HepG2 (cell line): ENCODE results near the gene MORN5. TPM values are rescaled to one million over a fixed set of nuclear protein-coding genes. Genes with fewer than 3 reads are reported as not detected.

Experiments used
- ATAC-seq: fragments of 200-7000 bp; cut with Tn5 transposase; 3 replicates; pipeline ENCODE4 v1.9.1; 2020; ENCODE audit warnings: mild to moderate bottlenecking, moderate library complexity
- BruUV-seq: library from RNA; stranded (reverse); fragments of 400-500 nt; replicated peaks from 2 replicates; lab custom pipeline; 2021; lab: Mats Ljungman, UMichigan
- CTCF ChIA-PET: fragments of 300-600 bp; formaldehyde crosslinking; extraction: SDS; loops from one replicate; lab custom pipeline; 2021; ENCODE audit warnings: low total read pairs, inconsistent platforms, low intra/inter-chr PET ratio; lab: Yijun Ruan, JAX
- POLR2A ChIA-PET: fragments of 350-600 bp; sonication (Branson Sonifier 250); formaldehyde crosslinking; loops from one replicate; lab custom pipeline; 2020; ENCODE audit warnings: antibody characterized with exemption, inconsistent platforms; lab: Yijun Ruan, JAX
- DNase-seq: peaks from one replicate; pipeline ENCODE4 v3.0.0-alpha.2; 2015; ENCODE audit warnings: low spot score
- FAIRE-seq: peaks from 3 replicates; lab custom pipeline; 2011; peaks lifted over from hg19 to GRCh38; lab: Jason Lieb, UNC
- H2AFZ ChIP-seq: one replicate; pipeline ENCODE4 v1.6.1; 2011; ENCODE audit warnings: low read length, inconsistent platforms
- H3K27ac ChIP-seq: fragments of 300-600 bp; 3 replicates; pipeline ENCODE4 v1.8.0; 2011; ENCODE audit warnings: mixed run types, mild to moderate bottlenecking, mixed read lengths, low read length, inconsistent platforms; ENCODE audit not compliant: insufficient read depth; ENCODE audit errors: extremely low read length
- H3K27me3 ChIP-seq, 2 experiments: fragments of 200-600 bp in 1 of 2; 2 replicates in 1 of 2; 3 replicates in 1 of 2; pipeline versions ENCODE4 v1.6.0 to v1.8.0; 2011; ENCODE audit warnings: low read length in 2 of 2, mild to moderate bottlenecking in 2 of 2, moderate library complexity in 2 of 2, inconsistent platforms in 1 of 2; ENCODE audit not compliant: insufficient read depth in 2 of 2, control insufficient read depth in 1 of 2
- H3K36me3 ChIP-seq, 2 experiments: fragments of 200-600 bp in 1 of 2; replicated peaks in 1 of 2; 2 replicates in 1 of 2; 3 replicates in 1 of 2; pipeline versions ENCODE4 v1.5.1 to v1.8.0; 2011; ENCODE audit warnings: low read length in 2 of 2, inconsistent platforms in 1 of 2; ENCODE audit not compliant: insufficient read depth in 2 of 2, control insufficient read depth in 1 of 2
- H3K4me1 ChIP-seq: 2 replicates; pipeline ENCODE4 v1.5.1; 2012; ENCODE audit warnings: low read length, inconsistent platforms; ENCODE audit not compliant: insufficient read depth
- H3K4me2 ChIP-seq: 2 replicates; pipeline ENCODE4 v1.6.0; 2011; ENCODE audit warnings: low read depth, low read length, inconsistent platforms
- H3K4me3 ChIP-seq, 3 experiments: fragments of 200-600 bp in 1 of 3; sonication (generic), shearing (Covaris generic) in 1 of 3; replicated peaks in 1 of 3; 2 replicates each; pipeline ENCODE4 v1.5.1; 2011 to 2016; ENCODE audit warnings: low read length in 3 of 3, inconsistent platforms in 2 of 3, low read depth in 2 of 3, mild to moderate bottlenecking in 2 of 3, control low read depth in 1 of 3, mixed read lengths in 1 of 3; ENCODE audit not compliant: insufficient read depth in 1 of 3
- H3K79me2 ChIP-seq: one replicate; pipeline ENCODE4 v1.6.1; 2011; ENCODE audit warnings: low read length, inconsistent platforms; ENCODE audit not compliant: insufficient read depth
- H3K9ac ChIP-seq: 2 replicates; pipeline ENCODE4 v1.6.0; 2011; ENCODE audit warnings: mild to moderate bottlenecking, low read depth, low read length, inconsistent platforms; ENCODE audit not compliant: insufficient read depth
- H3K9me3 ChIP-seq: 2 replicates; pipeline ENCODE4 v1.5.1; 2012; ENCODE audit warnings: mild to moderate bottlenecking, low read length
- H4K20me1 ChIP-seq: 2 replicates; pipeline ENCODE4 v1.6.0; 2011; ENCODE audit warnings: inconsistent platforms, mild to moderate bottlenecking, low read length, moderate library complexity; ENCODE audit not compliant: insufficient read depth
- HNF4G ChIP-seq, 2 experiments: sonication (generic) in 1 of 2; formaldehyde crosslinking in 1 of 2; IDR thresholded peaks; 2 replicates each; pipeline versions ENCODE4 v1.4.0 to v1.6.1; 2011 to 2020; ENCODE audit warnings: borderline replicate concordance in 2 of 2, low read depth in 2 of 2, mild to moderate bottlenecking in 2 of 2, low read length in 1 of 2, missing genetic modification reagents in 1 of 2, moderate library complexity in 1 of 2
- RFX1 ChIP-seq: fragments of 450-650 bp; IDR thresholded peaks from 2 replicates; pipeline ENCODE4 v1.6.1; 2017
- TBP ChIP-seq: sonication (generic); formaldehyde crosslinking; IDR thresholded peaks from 2 replicates; pipeline ENCODE4 v1.5.0; 2020; ENCODE audit warnings: missing genetic modification reagents
- YEATS2 ChIP-seq: sonication (generic); formaldehyde crosslinking; IDR thresholded peaks from 2 replicates; pipeline ENCODE4 v1.4.0; 2020; ENCODE audit warnings: missing genetic modification reagents, borderline replicate concordance
- ZNF780A ChIP-seq: sonication (generic); formaldehyde crosslinking; IDR thresholded peaks from 2 replicates; pipeline ENCODE4 v1.8.0; 2022; ENCODE audit warnings: mild to moderate bottlenecking, missing genetic modification reagents, moderate library complexity
- WGBS: methylation state at CpG from one replicate; pipeline ENCODE4 v1.1.6; 2017; ENCODE audit warnings: low lambda C conversion rate; 5-methylcytosine and 5-hydroxymethylcytosine counted together
- in situ Hi-C: cut with HindIII; loops from 2 replicates; pipeline ENCODE4 v1.10.0; 2017; ENCODE audit warnings: low pct_unique_long_range_greater_than_20kb; ENCODE audit not compliant: extremely low pct_ligation_motif_present
- intact Hi-C: fragments of 100-400 bp; cut with micrococcal nuclease; formaldehyde crosslinking; loops from one replicate; pipeline ENCODE4 v1.10.0; 2022; ENCODE audit not compliant: unreplicated experiment
- polyA plus RNA-seq, 8 experiments: library from polyadenylated mRNA; depleted of rRNA in 3 of 8; stranded (reverse) in 7 of 8; unstranded in 1 of 8; fragments of >200 nt; fragmentation: Illumina TruSeq in 4 of 8; extraction: Trizol in 4 of 8; gene quantifications; 2 replicates each; pipeline versions ENCODE4 v1.2.1 to v1.2.3, GENCODE V29; 2011 to 2016; ENCODE audit warnings: low read depth in 4 of 8, missing spikeins in 1 of 8, mixed read lengths in 1 of 8; ENCODE audit not compliant: insufficient read depth in 1 of 8
- total RNA-seq, 5 experiments: library from RNA; depleted of rRNA; stranded (reverse); fragments of >200 nt; fragmentation: Illumina TruSeq; extraction: Trizol; gene quantifications; 2 replicates each; pipeline ENCODE4 v1.2.3, GENCODE V29; 2016; ENCODE audit warnings: low read depth in 1 of 5
- TF ChIP-seq, protein P1 (sequence below): sonication (generic); formaldehyde crosslinking; IDR thresholded peaks from 2 replicates; pipeline ENCODE4 v1.4.0; 2020; ENCODE audit warnings: missing genetic modification reagents

Gene MORN5
- total and polyA plus RNA-seq, 2 of the 13 experiments (the other 11 are each of a cell fraction or from before 2014, with no cell fraction given) = not detected

DNA sequence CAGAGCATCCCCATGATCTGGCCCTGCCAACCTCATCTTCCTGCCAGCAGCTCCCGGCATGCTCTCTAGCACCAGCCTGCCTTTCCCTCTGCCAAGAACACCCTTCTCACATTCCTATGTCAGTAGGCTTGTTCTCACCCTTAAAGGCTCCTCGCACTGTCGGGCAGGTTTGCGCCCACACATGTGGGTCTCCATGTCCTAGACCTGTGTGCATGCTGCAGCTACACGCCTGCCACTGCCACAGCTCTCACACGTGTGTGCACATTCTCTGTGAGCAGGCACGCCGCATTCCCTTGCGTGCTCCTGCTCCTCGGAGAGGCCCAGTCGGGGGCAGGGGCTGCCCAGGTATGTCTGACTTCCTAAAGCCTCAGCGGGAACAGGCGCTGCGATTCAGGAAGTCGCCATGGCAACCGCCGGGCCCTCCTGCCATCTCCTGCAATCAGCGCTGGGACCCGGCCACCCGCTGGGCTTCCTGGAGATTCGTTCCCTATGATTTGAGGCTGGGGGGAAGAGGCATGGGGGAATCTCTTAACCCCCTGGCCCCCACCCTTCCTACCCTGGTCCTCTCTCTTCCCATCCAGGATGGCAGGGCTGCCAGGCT, 28.2 kb upstream of the MORN5 start:
- peak; percentile 24; the same call in 1 of the 2 replicates for TF ChIP-seq RFX1
- TF ChIP-seq TBP = no peak
- Histone ChIP-seq H3K79me2 (no peaks in the 10 kb centered on the region), H3K4me1 (peaks cover 36% of the 10 kb centered on the region), H4K20me1 (no peaks in the 10 kb centered on the region), H3K36me3 (no peaks in the 10 kb centered on the region), H2AFZ (no peak overlapping the region), H3K27me3 (peaks cover 0 to 15% of the 10 kb centered on the region in 2 experiments; a peak in 1 of 5 replicates), H3K9me3 (no peaks in the 10 kb centered on the region), H3K4me2 (peak overlapping the region; percentile 16; the same call in 1 of the 2 replicates), H3K9ac (no peak overlapping the region), H3K27ac (no peak overlapping the region), H3K4me3 (no peak overlapping the region; a peak in 1 of 6 replicates)
- intact Hi-C loops = no loop called here
- ChIA-PET POLR2A (no interaction called here), CTCF (no interaction called here)
- 44% methylated on average over 13 of the region's 21 CpGs for WGBS
- ATAC-seq (no peak; the same call in 2 of the 3 replicates), FAIRE-seq (no peak), DNase-seq (no peak)
- in situ Hi-C loops = no loop called here
- BruUV-seq = no TSS peak

GRCh38 chr9:122132539-122132938, 27.2 kb upstream of the MORN5 start:
- no peaks in the 10 kb centered on the region for H3K9me3 ChIP-seq
- ChIA-PET CTCF (no interaction called here), POLR2A (no interaction called here)
- no peak overlapping the region for H3K9ac ChIP-seq
- H3K27me3 ChIP-seq = peaks cover 0 to 15% of the 10 kb centered on the region in 2 experiments; a peak in 1 of 5 replicates
- ATAC-seq (no peak; the same call in 2 of the 3 replicates), FAIRE-seq (no peak), DNase-seq (no peak)
- H4K20me1 ChIP-seq = no peaks in the 10 kb centered on the region
- intact Hi-C loops (no loop called here), in situ Hi-C loops (no loop called here)
- H3K27ac ChIP-seq = no peak overlapping the region
- H3K79me2 ChIP-seq = no peaks in the 10 kb centered on the region
- H3K4me3 ChIP-seq = no peak overlapping the region
- 0% methylated on average over 2 of the region's 4 CpGs for WGBS
- no TSS peak for BruUV-seq
- no peaks in the 10 kb centered on the region for H3K36me3 ChIP-seq
- TF ChIP-seq HNF4G (IDR thresholded peaks at IDR 0.05; ENCODE audit: borderline replicate concordance, low read depth, low read length) = no peak
- no peak for TF ChIP-seq HNF4G (CRISPR knock-in tag; IDR thresholded peaks at IDR 0.05; ENCODE audit: borderline replicate concordance, low read depth)
- TF ChIP-seq, protein P1, sequence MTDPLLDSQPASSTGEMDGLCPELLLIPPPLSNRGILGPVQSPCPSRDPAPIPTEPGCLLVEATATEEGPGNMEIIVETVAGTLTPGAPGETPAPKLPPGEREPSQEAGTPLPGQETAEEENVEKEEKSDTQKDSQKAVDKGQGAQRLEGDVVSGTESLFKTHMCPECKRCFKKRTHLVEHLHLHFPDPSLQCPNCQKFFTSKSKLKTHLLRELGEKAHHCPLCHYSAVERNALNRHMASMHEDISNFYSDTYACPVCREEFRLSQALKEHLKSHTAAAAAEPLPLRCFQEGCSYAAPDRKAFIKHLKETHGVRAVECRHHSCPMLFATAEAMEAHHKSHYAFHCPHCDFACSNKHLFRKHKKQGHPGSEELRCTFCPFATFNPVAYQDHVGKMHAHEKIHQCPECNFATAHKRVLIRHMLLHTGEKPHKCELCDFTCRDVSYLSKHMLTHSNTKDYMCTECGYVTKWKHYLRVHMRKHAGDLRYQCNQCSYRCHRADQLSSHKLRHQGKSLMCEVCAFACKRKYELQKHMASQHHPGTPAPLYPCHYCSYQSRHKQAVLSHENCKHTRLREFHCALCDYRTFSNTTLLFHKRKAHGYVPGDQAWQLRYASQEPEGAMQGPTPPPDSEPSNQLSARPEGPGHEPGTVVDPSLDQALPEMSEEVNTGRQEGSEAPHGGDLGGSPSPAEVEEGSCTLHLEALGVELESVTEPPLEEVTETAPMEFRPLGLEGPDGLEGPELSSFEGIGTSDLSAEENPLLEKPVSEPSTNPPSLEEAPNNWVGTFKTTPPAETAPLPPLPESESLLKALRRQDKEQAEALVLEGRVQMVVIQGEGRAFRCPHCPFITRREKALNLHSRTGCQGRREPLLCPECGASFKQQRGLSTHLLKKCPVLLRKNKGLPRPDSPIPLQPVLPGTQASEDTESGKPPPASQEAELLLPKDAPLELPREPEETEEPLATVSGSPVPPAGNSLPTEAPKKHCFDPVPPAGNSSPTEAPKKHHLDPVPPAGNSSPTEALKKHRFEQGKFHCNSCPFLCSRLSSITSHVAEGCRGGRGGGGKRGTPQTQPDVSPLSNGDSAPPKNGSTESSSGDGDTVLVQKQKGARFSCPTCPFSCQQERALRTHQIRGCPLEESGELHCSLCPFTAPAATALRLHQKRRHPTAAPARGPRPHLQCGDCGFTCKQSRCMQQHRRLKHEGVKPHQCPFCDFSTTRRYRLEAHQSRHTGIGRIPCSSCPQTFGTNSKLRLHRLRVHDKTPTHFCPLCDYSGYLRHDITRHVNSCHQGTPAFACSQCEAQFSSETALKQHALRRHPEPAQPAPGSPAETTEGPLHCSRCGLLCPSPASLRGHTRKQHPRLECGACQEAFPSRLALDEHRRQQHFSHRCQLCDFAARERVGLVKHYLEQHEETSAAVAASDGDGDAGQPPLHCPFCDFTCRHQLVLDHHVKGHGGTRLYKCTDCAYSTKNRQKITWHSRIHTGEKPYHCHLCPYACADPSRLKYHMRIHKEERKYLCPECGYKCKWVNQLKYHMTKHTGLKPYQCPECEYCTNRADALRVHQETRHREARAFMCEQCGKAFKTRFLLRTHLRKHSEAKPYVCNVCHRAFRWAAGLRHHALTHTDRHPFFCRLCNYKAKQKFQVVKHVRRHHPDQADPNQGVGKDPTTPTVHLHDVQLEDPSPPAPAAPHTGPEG (CRISPR knock-in tag) = no peak
- no peak for TF ChIP-seq YEATS2
- TF ChIP-seq ZNF780A (CRISPR knock-in tag) = no peak
- H2AFZ ChIP-seq = no peak overlapping the region
- H3K4me1 ChIP-seq = peaks cover 43% of the 10 kb centered on the region
- no peak overlapping the region; the same call in 1 of the 2 replicates for H3K4me2 ChIP-seq
